ENCODE results near the gene SLC2A2. TPM values are rescaled to one million over a fixed set of nuclear protein-coding genes. Genes with fewer than 3 reads are reported as not detected.

The SLC2A2 gene
- total RNA-seq, 1 donor from 2014 or later = not detected

DNA sequence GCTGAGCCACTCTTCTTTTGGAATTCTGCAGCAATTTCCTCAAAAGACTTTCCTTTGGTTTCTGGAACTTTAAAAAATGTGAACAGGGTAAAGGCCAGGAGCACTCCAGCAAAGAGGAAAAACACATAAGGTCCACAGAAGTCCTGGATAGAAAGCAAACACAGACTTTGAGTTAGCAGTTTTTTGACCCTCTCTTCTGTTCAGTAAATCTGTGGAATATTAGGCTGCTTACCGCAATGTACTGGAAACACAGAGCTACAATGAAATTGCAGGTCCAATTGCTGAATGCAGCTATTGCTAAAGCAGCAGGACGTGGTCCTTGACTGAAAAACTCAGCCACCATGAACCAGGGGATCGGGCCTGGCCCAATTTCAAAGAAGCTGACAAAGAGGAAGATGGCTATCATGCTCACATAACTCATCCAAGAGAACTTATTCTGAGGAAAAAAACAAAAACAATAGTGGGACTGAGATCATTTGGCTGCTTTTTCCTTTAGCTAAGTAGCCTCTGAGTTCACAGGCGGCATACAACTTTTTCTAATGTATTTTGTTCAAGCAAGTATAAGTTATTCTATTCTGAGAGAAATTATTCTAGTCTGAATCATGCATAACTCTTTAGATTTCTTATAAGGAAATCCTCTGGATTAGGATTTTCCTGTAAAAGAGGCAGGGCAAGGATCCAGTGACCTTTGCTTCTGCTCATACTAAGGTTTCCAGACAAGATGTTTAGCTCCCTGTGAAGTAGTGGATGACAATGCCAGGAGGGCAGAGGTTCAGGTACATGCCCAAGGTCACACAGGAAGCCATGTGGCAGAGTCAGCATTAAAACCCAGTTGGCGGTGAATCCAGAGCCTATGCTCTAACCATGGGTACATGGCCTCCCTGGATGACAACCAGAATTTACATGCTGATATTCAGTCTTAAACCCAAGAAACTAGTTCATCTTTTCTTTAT, 28.3 kb downstream of the SLC2A2 start:
- intact Hi-C loops (cut with DNase I) = no loop called here
- H3K9me3 ChIP-seq = no peaks in the 10 kb centered on the region
- H3K36me3 ChIP-seq = no peaks in the 10 kb centered on the region
- no peak overlapping the region for H3K27ac ChIP-seq
- TF ChIP-seq, protein P1, sequence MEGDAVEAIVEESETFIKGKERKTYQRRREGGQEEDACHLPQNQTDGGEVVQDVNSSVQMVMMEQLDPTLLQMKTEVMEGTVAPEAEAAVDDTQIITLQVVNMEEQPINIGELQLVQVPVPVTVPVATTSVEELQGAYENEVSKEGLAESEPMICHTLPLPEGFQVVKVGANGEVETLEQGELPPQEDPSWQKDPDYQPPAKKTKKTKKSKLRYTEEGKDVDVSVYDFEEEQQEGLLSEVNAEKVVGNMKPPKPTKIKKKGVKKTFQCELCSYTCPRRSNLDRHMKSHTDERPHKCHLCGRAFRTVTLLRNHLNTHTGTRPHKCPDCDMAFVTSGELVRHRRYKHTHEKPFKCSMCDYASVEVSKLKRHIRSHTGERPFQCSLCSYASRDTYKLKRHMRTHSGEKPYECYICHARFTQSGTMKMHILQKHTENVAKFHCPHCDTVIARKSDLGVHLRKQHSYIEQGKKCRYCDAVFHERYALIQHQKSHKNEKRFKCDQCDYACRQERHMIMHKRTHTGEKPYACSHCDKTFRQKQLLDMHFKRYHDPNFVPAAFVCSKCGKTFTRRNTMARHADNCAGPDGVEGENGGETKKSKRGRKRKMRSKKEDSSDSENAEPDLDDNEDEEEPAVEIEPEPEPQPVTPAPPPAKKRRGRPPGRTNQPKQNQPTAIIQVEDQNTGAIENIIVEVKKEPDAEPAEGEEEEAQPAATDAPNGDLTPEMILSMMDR (IDR thresholded peaks at IDR 0.05) = no peak
- ATAC-seq (no peak), DNase-seq (no peak)
- no peaks in the 10 kb centered on the region for H3K27me3 ChIP-seq (ENCODE audit: low read depth)
- H3K4me3 ChIP-seq = no peak overlapping the region
- H3K4me1 ChIP-seq = no peaks in the 10 kb centered on the region

DNA sequence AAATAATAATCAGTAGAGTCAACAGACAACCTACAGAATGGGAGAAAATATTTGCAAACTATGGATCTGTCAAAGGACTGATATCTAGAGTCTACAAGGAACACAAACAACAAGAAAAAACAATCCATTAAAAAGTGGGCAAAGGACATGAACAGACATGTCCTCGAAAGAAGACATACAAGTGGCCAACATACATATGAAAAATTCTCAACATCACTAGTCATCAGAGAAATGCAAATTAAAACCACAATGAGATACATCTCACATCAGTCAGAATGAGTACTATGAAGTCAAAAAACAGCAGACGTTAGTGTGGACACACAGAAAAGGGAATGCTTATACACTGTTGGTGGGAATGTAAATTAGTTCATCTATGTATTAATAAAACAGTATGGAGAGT, 33.7 kb downstream of the SLC2A2 start:
- Histone ChIP-seq H3K27me3 (ENCODE audit: low read depth) (no peaks in the 10 kb centered on the region), H3K4me1 (no peaks in the 10 kb centered on the region), H3K36me3 (no peaks in the 10 kb centered on the region), H3K4me3 (no peak overlapping the region), H3K27ac (no peak overlapping the region), H3K9me3 (no peaks in the 10 kb centered on the region)
- DNase-seq (no peak), ATAC-seq (no peak)
- intact Hi-C loops (cut with DNase I) = no loop called here
- TF ChIP-seq, protein P1 (IDR thresholded peaks at IDR 0.05) = no peak

DNA sequence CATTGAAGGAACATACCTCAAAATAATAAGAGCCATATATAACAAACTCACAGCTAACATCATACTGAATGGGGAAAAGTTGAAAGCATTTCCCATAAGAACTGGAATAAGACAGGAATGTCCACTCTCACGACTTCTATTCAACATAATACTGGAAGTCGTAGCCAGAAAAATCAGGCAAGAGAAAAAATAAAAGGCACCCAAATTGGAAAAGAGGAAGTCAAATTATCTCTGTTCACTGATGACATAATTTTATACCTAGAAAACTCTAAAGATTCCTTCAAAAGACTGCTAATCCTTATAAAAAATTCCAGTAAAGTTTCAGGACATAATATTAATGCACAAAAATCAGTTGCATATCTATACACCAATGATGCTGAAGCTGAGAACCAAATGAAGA, 34.9 kb downstream of the SLC2A2 start:
- H3K4me1 ChIP-seq = no peaks in the 10 kb centered on the region
- TF ChIP-seq, protein P1 (IDR thresholded peaks at IDR 0.05) = no peak
- no peaks in the 10 kb centered on the region for H3K36me3 ChIP-seq
- no peak overlapping the region for H3K4me3 ChIP-seq
- no peaks in the 10 kb centered on the region for H3K27me3 ChIP-seq (ENCODE audit: low read depth)
- ATAC-seq (no peak), DNase-seq (no peak)
- no peaks in the 10 kb centered on the region for H3K9me3 ChIP-seq
- intact Hi-C loops (cut with DNase I) = no loop called here
- no peak overlapping the region for H3K27ac ChIP-seq

- H3K36me3 ChIP-seq = no peaks in the 10 kb centered on the region
- H3K4me3 ChIP-seq = no peak overlapping the region
- TF ChIP-seq, protein P1 (IDR thresholded peaks at IDR 0.05) = no peak
- H3K4me1 ChIP-seq = no peaks in the 10 kb centered on the region
- DNase-seq (no peak), ATAC-seq (no peak)
- H3K9me3 ChIP-seq = no peaks in the 10 kb centered on the region
- intact Hi-C loops (cut with DNase I) = no loop called here
- H3K27ac ChIP-seq = no peak overlapping the region
- no peaks in the 10 kb centered on the region for H3K27me3 ChIP-seq (ENCODE audit: low read depth)
These were observed 37.3 kb downstream of the SLC2A2 start for GRCh38 chr3:170989100-170989648.

DNA sequence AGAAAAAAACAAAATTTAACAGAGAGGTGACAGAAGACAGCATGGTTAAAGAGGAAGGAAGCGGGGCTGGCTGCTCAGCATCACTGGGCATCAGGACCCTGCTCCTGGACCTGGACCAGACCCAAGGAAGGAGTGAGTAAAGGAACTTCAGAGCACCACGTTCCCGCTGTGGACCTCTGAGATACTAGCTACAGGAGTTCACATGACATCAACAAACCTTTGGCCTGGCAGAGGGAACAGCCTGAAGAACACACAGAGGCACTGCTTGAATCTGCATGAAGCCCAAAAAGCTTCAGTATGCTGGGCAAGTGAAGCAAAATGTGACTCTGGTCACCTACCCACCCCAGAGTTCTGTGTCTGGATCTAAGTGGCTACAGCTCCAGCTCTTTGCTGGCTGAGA, 38.1 kb downstream of the SLC2A2 start:
- no peaks in the 10 kb centered on the region for H3K36me3 ChIP-seq

More for the DNA sequence above, 38.1 kb downstream of the SLC2A2 start:
- intact Hi-C loops (cut with DNase I) = no loop called here
- Histone ChIP-seq H3K27ac (no peak overlapping the region), H3K9me3 (no peaks in the 10 kb centered on the region), H3K4me1 (no peaks in the 10 kb centered on the region), H3K27me3 (ENCODE audit: low read depth) (no peaks in the 10 kb centered on the region), H3K4me3 (no peak overlapping the region)
- ATAC-seq (no peak), DNase-seq (no peak)
- TF ChIP-seq, protein P1 (IDR thresholded peaks at IDR 0.05) = no peak
